Vagina (tissue), 2 donors: Measurements from ENCODE around the gene ACVR2B.

Source experiments
- POLR2A ChIP-seq, 2 donors: fragments of 450-650 bp; IDR thresholded peaks; one replicate each; pipeline ENCODE4 v1.6.1; 2017; ENCODE audit warnings: antibody characterized with exemption in 2 of 2, mild to moderate bottlenecking in 2 of 2, moderate library complexity in 2 of 2
- TF ChIP-seq, protein P1 (sequence below), 3 experiments: fragments of 450-650 bp in 2 of 3; fragments of 200-600 bp in 1 of 3; sonication (generic) in 1 of 3; IDR thresholded peaks; one replicate each; pipeline ENCODE4 v1.5.1; 2017 to 2019; ENCODE audit warnings: antibody characterized with exemption in 3 of 3, mild to moderate bottlenecking in 2 of 3, moderate library complexity in 2 of 3

DNA sequence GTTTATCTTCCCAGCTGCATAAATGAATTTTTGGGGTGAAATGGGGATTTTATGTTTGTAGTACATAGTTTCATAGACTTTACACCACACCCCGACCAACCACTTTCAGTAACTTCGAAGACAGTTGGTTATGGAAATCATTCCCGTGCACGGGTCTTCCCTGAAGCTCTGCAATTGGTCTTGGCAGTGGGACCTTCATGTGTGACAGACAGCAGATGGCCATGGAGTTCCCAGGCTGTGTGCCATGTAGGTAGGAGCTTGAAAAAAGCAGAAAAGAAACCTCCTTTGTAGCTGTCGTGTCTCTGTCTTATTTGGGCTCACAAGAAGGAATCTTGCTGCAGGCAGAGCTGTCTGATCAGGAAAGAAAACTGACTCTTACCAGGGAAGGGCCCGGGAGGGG, 68.3 kb downstream of the ACVR2B start:
- TF ChIP-seq, protein P1, sequence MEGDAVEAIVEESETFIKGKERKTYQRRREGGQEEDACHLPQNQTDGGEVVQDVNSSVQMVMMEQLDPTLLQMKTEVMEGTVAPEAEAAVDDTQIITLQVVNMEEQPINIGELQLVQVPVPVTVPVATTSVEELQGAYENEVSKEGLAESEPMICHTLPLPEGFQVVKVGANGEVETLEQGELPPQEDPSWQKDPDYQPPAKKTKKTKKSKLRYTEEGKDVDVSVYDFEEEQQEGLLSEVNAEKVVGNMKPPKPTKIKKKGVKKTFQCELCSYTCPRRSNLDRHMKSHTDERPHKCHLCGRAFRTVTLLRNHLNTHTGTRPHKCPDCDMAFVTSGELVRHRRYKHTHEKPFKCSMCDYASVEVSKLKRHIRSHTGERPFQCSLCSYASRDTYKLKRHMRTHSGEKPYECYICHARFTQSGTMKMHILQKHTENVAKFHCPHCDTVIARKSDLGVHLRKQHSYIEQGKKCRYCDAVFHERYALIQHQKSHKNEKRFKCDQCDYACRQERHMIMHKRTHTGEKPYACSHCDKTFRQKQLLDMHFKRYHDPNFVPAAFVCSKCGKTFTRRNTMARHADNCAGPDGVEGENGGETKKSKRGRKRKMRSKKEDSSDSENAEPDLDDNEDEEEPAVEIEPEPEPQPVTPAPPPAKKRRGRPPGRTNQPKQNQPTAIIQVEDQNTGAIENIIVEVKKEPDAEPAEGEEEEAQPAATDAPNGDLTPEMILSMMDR (IDR thresholded peaks at IDR 0.05): no peak
- no peak for TF ChIP-seq POLR2A (IDR thresholded peaks at IDR 0.05)
